NCI-H226 (cell line): Measurements from ENCODE around the gene ACER2.
A peak's percentile ranks its signal among the peaks of the same experiment; 100 is the strongest.
"Not testable (repeated sequence)": the region's sequence is repeated elsewhere in the genome, so short reads cannot be mapped to it uniquely, and the experiment has no call there.

Experiments
- DNase-seq: peaks from one replicate; pipeline ENCODE4 v3.0.0-alpha.2; 2015

Gene ACER2

GRCh38 chr9:19409401-19410194, 789 bp downstream of the ACER2 start:
- DNase-seq, result no peak

- DNase-seq, result no peak
Measured at GRCh38 chr9:19410195-19410503, 1.3 kb downstream of the ACER2 start.

GRCh38 chr9:19410594-19410993, 1.8 kb downstream of the ACER2 start:
- no peak for DNase-seq

GRCh38 chr9:19411316-19411715, 2.5 kb downstream of the ACER2 start:
- DNase-seq, result peak; percentile 40

GRCh38 chr9:19413456-19413855, 4.6 kb downstream of the ACER2 start:
- not testable (repeated sequence) for DNase-seq

GRCh38 chr9:19416143-19416542, 7.3 kb downstream of the ACER2 start:
- no peak for DNase-seq

GRCh38 chr9:19420877-19421276, 12.1 kb downstream of the ACER2 start:
- DNase-seq, result no peak

- no peak for DNase-seq
Measured at GRCh38 chr9:19423163-19423562, 14.4 kb downstream of the ACER2 start.

- no peak for DNase-seq
Measured at GRCh38 chr9:19424176-19424779, 15.5 kb downstream of the ACER2 start.

GRCh38 chr9:19429595-19429994, 20.8 kb downstream of the ACER2 start:
- DNase-seq, result no peak

GRCh38 chr9:19430201-19430760, 21.5 kb downstream of the ACER2 start:
- DNase-seq, result no peak

GRCh38 chr9:19431361-19432171, 22.8 kb downstream of the ACER2 start:
- no peak for DNase-seq

- DNase-seq, result no peak
Measured at GRCh38 chr9:19432473-19432872, 23.7 kb downstream of the ACER2 start.

GRCh38 chr9:19433729-19434128, 24.9 kb downstream of the ACER2 start:
- not testable (repeated sequence) for DNase-seq

- DNase-seq, result no peak
Measured at GRCh38 chr9:19440376-19440775, 31.6 kb downstream of the ACER2 start.

- DNase-seq, result peak; percentile 27
Measured at GRCh38 chr9:19440823-19441580, 32.2 kb downstream of the ACER2 start.

GRCh38 chr9:19441730-19442129, 32.9 kb downstream of the ACER2 start:
- no peak for DNase-seq

- no peak for DNase-seq
Measured at GRCh38 chr9:19442240-19442639, 33.4 kb downstream of the ACER2 start.

- no peak for DNase-seq
Measured at GRCh38 chr9:19445452-19445851, 36.6 kb downstream of the ACER2 start.

GRCh38 chr9:19446361-19446861, 37.6 kb downstream of the ACER2 start:
- no peak for DNase-seq

GRCh38 chr9:19451240-19452087, 42.7 kb downstream of the ACER2 start:
- DNase-seq, result no peak

GRCh38 chr9:19456426-19456825, 47.6 kb downstream of the ACER2 start:
- no peak for DNase-seq
